Coronary artery (tissue), 2 donors: ENCODE measurements around the gene RPIA.

Experiments used
- DNase-seq: peaks from one replicate; pipeline ENCODE4 v3.0.0-alpha.2; 2017; ENCODE audit warnings: low spot score
- H3K27ac ChIP-seq, 2 donors: fragments of 200-600 bp; sonication (generic); one replicate each; pipeline ENCODE4 v1.5.1; 2016 to 2019
- H3K4me3 ChIP-seq: fragments of 200-600 bp; sonication (generic); 2 replicates; pipeline ENCODE4 v1.5.1; 2016; ENCODE audit warnings: mild to moderate bottlenecking, moderate library complexity
- TF ChIP-seq, protein P1 (sequence below): fragments of 200-600 bp; sonication (generic); IDR thresholded peaks from one replicate; pipeline ENCODE4 v1.5.1; 2019; ENCODE audit warnings: antibody characterized with exemption

The RPIA gene

DNA sequence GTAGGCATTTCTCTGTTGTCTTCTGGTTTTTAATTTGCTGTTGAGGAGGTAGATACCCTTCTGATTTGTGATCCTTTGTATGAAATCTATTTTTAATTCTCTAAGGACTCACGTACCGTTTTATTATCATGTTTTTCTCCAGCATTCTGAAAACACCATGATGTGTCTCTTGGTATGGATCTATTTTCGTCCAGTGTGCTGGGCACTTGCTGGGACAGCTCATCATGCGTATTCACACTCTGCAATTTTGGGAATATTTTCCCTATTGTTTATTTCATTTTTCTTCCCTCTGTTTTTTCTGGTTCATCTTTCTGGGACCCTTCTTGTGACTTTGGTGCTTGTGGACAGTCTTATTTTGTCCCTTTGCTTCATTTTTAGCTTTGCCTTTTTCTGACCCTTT, 21.9 kb downstream of the RPIA start:
- H3K4me3 ChIP-seq = no peak overlapping the region
- no peak overlapping the region for H3K27ac ChIP-seq
- DNase-seq = no peak
- TF ChIP-seq, protein P1, sequence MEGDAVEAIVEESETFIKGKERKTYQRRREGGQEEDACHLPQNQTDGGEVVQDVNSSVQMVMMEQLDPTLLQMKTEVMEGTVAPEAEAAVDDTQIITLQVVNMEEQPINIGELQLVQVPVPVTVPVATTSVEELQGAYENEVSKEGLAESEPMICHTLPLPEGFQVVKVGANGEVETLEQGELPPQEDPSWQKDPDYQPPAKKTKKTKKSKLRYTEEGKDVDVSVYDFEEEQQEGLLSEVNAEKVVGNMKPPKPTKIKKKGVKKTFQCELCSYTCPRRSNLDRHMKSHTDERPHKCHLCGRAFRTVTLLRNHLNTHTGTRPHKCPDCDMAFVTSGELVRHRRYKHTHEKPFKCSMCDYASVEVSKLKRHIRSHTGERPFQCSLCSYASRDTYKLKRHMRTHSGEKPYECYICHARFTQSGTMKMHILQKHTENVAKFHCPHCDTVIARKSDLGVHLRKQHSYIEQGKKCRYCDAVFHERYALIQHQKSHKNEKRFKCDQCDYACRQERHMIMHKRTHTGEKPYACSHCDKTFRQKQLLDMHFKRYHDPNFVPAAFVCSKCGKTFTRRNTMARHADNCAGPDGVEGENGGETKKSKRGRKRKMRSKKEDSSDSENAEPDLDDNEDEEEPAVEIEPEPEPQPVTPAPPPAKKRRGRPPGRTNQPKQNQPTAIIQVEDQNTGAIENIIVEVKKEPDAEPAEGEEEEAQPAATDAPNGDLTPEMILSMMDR = no peak

DNA sequence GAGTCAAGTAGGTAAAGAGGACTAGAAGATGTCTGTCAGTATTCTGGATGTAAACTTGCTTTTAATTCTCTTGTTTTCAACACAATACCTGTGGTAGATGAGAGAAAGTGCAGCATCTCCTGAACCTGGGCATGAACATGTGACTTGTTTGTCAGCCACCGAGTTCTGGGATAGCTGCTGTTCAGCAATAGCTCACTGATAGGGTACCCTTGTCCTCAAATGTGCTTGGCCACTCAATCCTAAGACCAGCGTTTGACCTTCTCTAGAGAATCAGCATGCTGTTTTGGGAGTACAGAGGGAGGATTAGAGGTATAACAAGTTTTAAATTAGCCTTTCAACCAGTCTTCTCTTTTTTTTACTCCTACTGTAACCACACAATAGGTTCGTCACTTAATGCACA, 23.2 kb downstream of the RPIA start:
- Histone ChIP-seq H3K4me3 (no peak overlapping the region), H3K27ac (no peak overlapping the region)
- TF ChIP-seq, protein P1 = no peak
- no peak for DNase-seq

DNA sequence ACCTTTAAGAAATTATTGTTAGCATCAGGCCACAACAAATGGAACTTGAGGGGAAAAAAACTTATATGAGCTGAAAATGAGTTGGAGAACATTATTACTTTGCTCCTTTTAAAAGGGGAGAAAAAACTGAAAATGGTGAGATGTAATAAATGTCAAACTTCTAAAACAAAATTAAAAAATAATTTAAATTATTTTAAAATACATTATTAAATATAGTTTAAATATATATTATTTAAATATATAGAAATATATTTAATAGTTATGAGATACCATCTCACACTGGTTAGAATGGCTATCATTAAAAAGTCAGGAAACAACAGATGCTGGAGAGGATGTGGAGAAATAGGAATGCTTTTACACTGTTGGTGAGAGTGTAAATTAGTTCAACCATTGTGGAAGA, 28.9 kb downstream of the RPIA start:
- Histone ChIP-seq H3K27ac (no peak overlapping the region), H3K4me3 (no peak overlapping the region)
- TF ChIP-seq, protein P1 = no peak
- DNase-seq = no peak

DNA sequence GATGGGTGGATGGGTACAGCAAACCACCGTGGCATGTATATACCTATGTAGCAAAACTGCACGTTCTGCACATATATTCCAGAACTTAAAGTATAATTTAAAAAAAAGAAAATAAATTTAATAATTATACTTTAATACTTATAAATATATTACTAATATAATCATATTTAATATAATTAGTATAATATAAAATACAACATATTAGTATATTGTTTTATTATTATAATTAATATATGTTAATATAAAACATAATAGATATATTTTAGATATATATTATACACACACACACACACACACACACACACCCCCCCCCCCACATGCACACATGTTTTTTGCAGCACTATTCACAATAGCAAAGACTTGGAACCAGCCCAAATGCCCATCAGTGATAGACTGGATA, 29.8 kb downstream of the RPIA start:
- no peak overlapping the region for H3K27ac ChIP-seq
- TF ChIP-seq, protein P1 = no peak
- no peak overlapping the region for H3K4me3 ChIP-seq
- no peak for DNase-seq

DNA sequence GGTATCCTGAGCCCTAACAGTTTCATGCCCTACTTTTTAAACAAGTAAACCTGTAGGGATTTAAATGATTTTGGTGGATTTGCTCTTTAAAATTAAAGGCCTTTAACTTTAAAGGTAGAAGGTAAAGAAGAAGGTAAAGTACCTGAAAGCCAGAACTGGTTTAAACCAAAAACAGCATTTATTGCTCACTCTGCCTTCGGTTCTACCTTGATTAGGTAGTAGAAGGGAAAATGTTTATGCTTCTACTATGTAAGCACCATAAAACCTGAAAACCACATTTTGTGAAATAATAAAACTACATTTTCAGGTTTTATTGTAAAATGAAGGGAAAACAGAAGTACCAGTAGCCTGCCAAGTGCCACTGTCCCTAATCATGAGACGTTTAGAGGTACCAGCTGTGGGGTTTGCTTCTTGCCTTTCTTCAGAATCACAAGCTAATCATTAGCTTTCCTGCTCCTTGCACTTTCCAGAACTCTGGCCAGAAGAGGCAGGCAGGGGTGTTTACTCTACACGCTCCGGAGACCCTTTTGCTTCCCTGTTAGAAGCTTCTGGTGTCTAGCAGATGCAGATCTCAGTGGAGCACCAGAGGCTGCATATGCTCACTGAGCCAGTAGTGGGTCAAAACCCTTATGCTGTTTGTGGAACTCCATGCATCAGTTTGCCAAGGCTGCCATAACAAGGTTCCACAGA, 33.3 kb downstream of the RPIA start:
- no peak for DNase-seq
- TF ChIP-seq, protein P1 = no peak
- no peak overlapping the region for H3K4me3 ChIP-seq
- H3K27ac ChIP-seq = no peak overlapping the region

DNA sequence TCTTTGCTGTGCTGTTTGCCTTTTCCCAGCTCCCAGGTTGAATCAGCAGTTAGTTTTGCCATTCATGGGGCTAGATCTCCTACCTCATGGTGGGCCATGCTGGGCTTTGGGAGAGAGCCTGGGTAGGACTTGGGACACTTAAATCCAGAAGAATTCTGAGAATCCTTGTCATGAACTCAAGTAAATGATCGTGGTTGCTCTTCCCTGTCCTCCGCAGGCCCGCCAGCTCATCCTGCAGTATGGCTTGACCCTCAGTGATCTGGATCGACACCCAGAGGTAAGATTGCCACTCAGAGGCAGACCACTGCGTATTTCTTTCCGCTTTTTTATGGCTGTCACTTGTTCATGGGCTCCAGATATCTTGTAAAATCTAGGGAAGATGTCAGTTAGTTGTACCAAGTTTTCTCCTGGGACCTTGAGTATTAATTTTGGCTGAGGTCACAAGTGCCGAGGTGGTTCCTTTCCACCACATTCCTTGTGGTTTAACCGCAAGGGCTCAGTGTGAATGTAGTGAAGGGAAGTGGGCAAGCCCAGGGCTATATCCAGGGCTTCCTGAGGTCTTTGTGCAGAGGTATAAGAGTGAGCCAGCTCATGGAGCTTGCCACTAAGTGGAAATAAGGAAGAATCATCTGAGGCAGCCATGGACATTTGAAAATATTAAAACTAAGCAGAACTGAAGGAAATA, 37.7 kb downstream of the RPIA start:
- DNase-seq = no peak
- no peak overlapping the region for H3K27ac ChIP-seq
- no peak overlapping the region for H3K4me3 ChIP-seq
- TF ChIP-seq, protein P1 = no peak
